K562 (cell line): Measurements from ENCODE around the gene BCL2L12. TPM values are rescaled to one million over a fixed set of nuclear protein-coding genes. Genes with fewer than 3 reads are reported as not detected.

ENCODE experiments used
- ATAC-seq: fragments of 200-7000 bp; cut with Tn5 transposase; 3 replicates; pipeline ENCODE4 v1.9.1; 2020; ENCODE audit warnings: moderate library complexity
- BruUV-seq: library from RNA; stranded (reverse); fragments of 400-500 nt; replicated peaks from 2 replicates; lab custom pipeline; 2021; lab: Mats Ljungman, UMichigan
- CTCF ChIA-PET: fragments of 300-600 bp; formaldehyde crosslinking; extraction: SDS; loops from one replicate; lab custom pipeline; 2021; ENCODE audit warnings: low intra/inter-chr PET ratio; lab: Yijun Ruan, JAX
- POLR2A ChIA-PET: fragments of 300-600, 350-650 bp; sonication (Branson Sonifier 250); formaldehyde crosslinking; extraction: SDS; loops from one replicate; lab custom pipeline; 2021; ENCODE audit warnings: antibody characterized with exemption, inconsistent platforms; lab: Yijun Ruan, JAX
- DNase-seq, 4 experiments: peaks; one replicate each; pipeline versions ENCODE4 v3.0.0 to v3.0.0-alpha.2; 2011 to 2018; ENCODE audit warnings: low spot score in 3 of 4, mixed read lengths in 3 of 4; ENCODE audit errors: extremely low read depth in 1 of 4
- FAIRE-seq: peaks from 2 replicates; lab custom pipeline; 2011; peaks lifted over from hg19 to GRCh38; lab: Jason Lieb, UNC
- H2AFZ ChIP-seq: 2 replicates; pipeline ENCODE4 v1.6.0; 2011; ENCODE audit warnings: low read depth, low read length, control low read depth, inconsistent platforms
- H3K27ac ChIP-seq: fragments of 200-600 bp; 3 replicates; pipeline ENCODE4 v1.8.0; 2011; ENCODE audit warnings: low read depth, mild to moderate bottlenecking, control low read depth, inconsistent platforms, low read length, moderate library complexity, mixed read lengths; ENCODE audit errors: extremely low read depth
- H3K27me3 ChIP-seq, 2 experiments: fragments of 300-600 bp in 1 of 2; 2 replicates in 1 of 2; 3 replicates in 1 of 2; pipeline versions ENCODE4 v1.6.0 to v1.8.0; 2011; ENCODE audit warnings: inconsistent platforms in 2 of 2, low read length in 2 of 2, mild to moderate bottlenecking in 1 of 2, mixed read lengths in 1 of 2, moderate library complexity in 1 of 2; ENCODE audit not compliant: control insufficient read depth in 2 of 2, insufficient read depth in 2 of 2
- H3K36me3 ChIP-seq: fragments of 300-600 bp; 3 replicates; pipeline ENCODE4 v1.8.0; 2011; ENCODE audit warnings: mild to moderate bottlenecking, low read length, inconsistent platforms; ENCODE audit not compliant: control insufficient read depth, insufficient read depth
- H3K4me1 ChIP-seq, 2 experiments: fragments of 200-600 bp in 1 of 2; replicated peaks in 1 of 2; 2 replicates in 1 of 2; 3 replicates in 1 of 2; pipeline versions ENCODE4 v1.5.1 to v1.8.0; 2011; ENCODE audit warnings: inconsistent platforms in 2 of 2, low read length in 2 of 2, mild to moderate bottlenecking in 1 of 2, mixed read lengths in 1 of 2, moderate library complexity in 1 of 2; ENCODE audit not compliant: control insufficient read depth in 2 of 2, insufficient read depth in 2 of 2
- H3K4me2 ChIP-seq: 2 replicates; pipeline ENCODE4 v1.6.1; 2011; ENCODE audit warnings: low read length, control low read depth, inconsistent platforms, mixed read lengths; ENCODE audit not compliant: insufficient read depth
- H3K4me3 ChIP-seq: fragments of 200-600 bp; sonication (generic), shearing (Covaris generic); 2 replicates; pipeline ENCODE4 v1.5.1; 2016; ENCODE audit warnings: control low read depth, inconsistent platforms
- H3K79me2 ChIP-seq: fragments of 200-600 bp; 3 replicates; pipeline ENCODE4 v1.8.0; 2011; ENCODE audit warnings: low read length, inconsistent platforms; ENCODE audit not compliant: control insufficient read depth, insufficient read depth
- H3K9ac ChIP-seq, 2 experiments: 2 replicates each; pipeline versions ENCODE4 v1.6.0 to v1.6.1; 2011; ENCODE audit warnings: low read depth in 2 of 2, low read length in 2 of 2, control low read depth in 1 of 2, inconsistent platforms in 1 of 2, mild to moderate bottlenecking in 1 of 2, mixed read lengths in 1 of 2; ENCODE audit not compliant: insufficient read depth in 1 of 2
- H3K9me1 ChIP-seq: one replicate; pipeline ENCODE4 v1.6.0; 2011; ENCODE audit warnings: inconsistent platforms, mild to moderate bottlenecking, low read length, moderate library complexity; ENCODE audit not compliant: control insufficient read depth, insufficient read depth
- H3K9me3 ChIP-seq: replicated peaks from 2 replicates; pipeline ENCODE4 v1.5.1; 2011; ENCODE audit warnings: low read depth, low read length, inconsistent platforms; ENCODE audit not compliant: control insufficient read depth, insufficient read depth
- H4K20me1 ChIP-seq: replicated peaks from 2 replicates; pipeline ENCODE4 v1.6.1; 2011; ENCODE audit warnings: low read length, inconsistent platforms, mixed read lengths; ENCODE audit not compliant: control insufficient read depth, insufficient read depth
- CHD7 ChIP-seq: fragments of 200-600 bp; sonication (generic); IDR thresholded peaks from one replicate; pipeline ENCODE4 v1.6.1; 2012; ENCODE audit warnings: mild to moderate bottlenecking, low read depth, low read length, inconsistent platforms
- CTCFL ChIP-seq: IDR thresholded peaks from 2 replicates; pipeline ENCODE4 v1.6.1; 2011; ENCODE audit warnings: borderline replicate concordance, low read depth, mild to moderate bottlenecking, moderate library complexity, low read length; ENCODE audit not compliant: insufficient read depth, poor library complexity, severe bottlenecking
- ESRRA ChIP-seq: fragments of 450-650 bp; IDR thresholded peaks from 2 replicates; pipeline ENCODE4 v1.6.1; 2014; ENCODE audit warnings: low read depth, mild to moderate bottlenecking, moderate library complexity, borderline replicate concordance
- ETV5 ChIP-seq: sonication (generic); formaldehyde crosslinking; IDR thresholded peaks from 2 replicates; pipeline ENCODE4 v1.4.0; 2020; ENCODE audit warnings: low read depth, mild to moderate bottlenecking, missing genetic modification reagents
- ZNF224 ChIP-seq: sonication (generic); formaldehyde crosslinking; IDR thresholded peaks from 2 replicates; pipeline ENCODE4 v1.8.0; 2022; ENCODE audit warnings: mild to moderate bottlenecking, missing genetic modification reagents
- WGBS: fragments of 100-300 bp; shearing (Covaris generic); methylation state at CpG from one replicate; pipeline ENCODE4 v1.1.6; 2016; ENCODE audit warnings: low coverage, mixed read lengths; ENCODE audit not compliant: insufficient coverage; ENCODE audit errors: missing lambda C conversion rate; 5-methylcytosine and 5-hydroxymethylcytosine counted together
- in situ Hi-C: fragments of 300-500 bp; cut with MboI; formaldehyde crosslinking; loops from 4 replicates; pipeline ENCODE4 v1.15.0; 2018; ENCODE audit warnings: inconsistent platforms, mixed read lengths
- intact Hi-C: fragments of 100-400 bp; cut with micrococcal nuclease; formaldehyde crosslinking; loops from 2 replicates; pipeline ENCODE4 v1.14.2; 2022
- polyA plus RNA-seq, 8 experiments: library from polyadenylated mRNA; depleted of rRNA in 4 of 8; stranded (reverse) in 5 of 8; unstranded in 3 of 8; fragments of >200 nt; fragmentation: Nextera tagmentation in 2 of 8; fragmentation: Illumina TruSeq in 1 of 8; extraction: Ambion mirVana in 2 of 8; extraction: Trizol in 1 of 8; gene quantifications; 2 replicates each; pipeline versions ENCODE4 v1.2.1 to v1.2.3, GENCODE V29; 2011 to 2014; ENCODE audit warnings: inconsistent platforms in 1 of 8, missing spikeins in 1 of 8
- total RNA-seq, 7 experiments: library from RNA; depleted of rRNA in 6 of 7; stranded (reverse); fragments of >200 nt in 6 of 7; fragmentation: Illumina TruSeq in 2 of 7; extraction: Trizol in 2 of 7; gene quantifications; 2 replicates each; pipeline versions ENCODE4 v1.2.1 to v1.2.3, GENCODE V29; 2011 to 2021; ENCODE audit warnings: low replicate concordance in 1 of 7

Gene BCL2L12
- total and polyA plus RNA-seq, 9 of the 15 experiments (the other 6 are each of a cell fraction or from before 2014, with no cell fraction given): 7.4 to 263 (median 81.2) TPM

- ChIA-PET POLR2A (interaction anchor here (0.5 to 2.7 kb wide), 8 partner anchors 18 to 336 kb away, joined by 3 to 23 read pairs (median 3); partner anchors contain the start of genes AP2A1 and SCAF1), CTCF (interaction anchor here (0.6 to 1.7 kb wide), 3 partner anchors 108 to 204 kb away, joined by 3 to 5 read pairs (median 4); partner anchors contain the start of gene FLT3LG)
- peak overlapping the region; percentile 91 for H3K4me2 ChIP-seq
- no peaks in the 10 kb centered on the region for H3K27me3 ChIP-seq
- H3K9ac ChIP-seq: peak overlapping the region; percentile 96 to 100
- TSS peak; percentile 49 for BruUV-seq
- peak; percentile 68 to 88 (median 72) for DNase-seq
- H3K27ac ChIP-seq: peak overlapping the region; percentile 97
- intact Hi-C loops: loop anchor here (1.0 to 5.0 kb wide), 6 partner anchors 35 to 189 kb away; partner anchors contain the start of genes AP2A1, PNKP, PRR12 and SCAF1
- peaks cover 50% of the 10 kb centered on the region for H3K36me3 ChIP-seq
- H3K79me2 ChIP-seq: peaks cover 50% of the 10 kb centered on the region
- H3K9me1 ChIP-seq: peaks cover 3% of the 10 kb centered on the region
- H4K20me1 ChIP-seq: peaks cover 22% of the 10 kb centered on the region
- no peaks in the 10 kb centered on the region; the same call in 1 of the 2 replicates for H3K9me3 ChIP-seq
- in situ Hi-C loops: no loop called here
- WGBS: 2% methylated on average over 19 of the region's 21 CpGs
- H3K4me3 ChIP-seq: peak overlapping the region; percentile 85
- peak; percentile 32 for ATAC-seq
- FAIRE-seq: peak; percentile 83
- peak overlapping the region; percentile 49; the same call in 1 of the 2 replicates for H2AFZ ChIP-seq
- peaks cover 27 to 44% of the 10 kb centered on the region in 2 experiments for H3K4me1 ChIP-seq
- no peak for TF ChIP-seq ETV5
- TF ChIP-seq CTCFL: peak; percentile 72
- 0 out of 2 replicates have a peak, but pooled peaks have one; percentile 48 for TF ChIP-seq ZNF224 (CRISPR knock-in tag)
- peak; percentile 49 for TF ChIP-seq ESRRA
- TF ChIP-seq CHD7: no peak
Measured at GRCh38 chr19:49677901-49678674, 12.4 kb downstream of the BCL2L12 start.
